HG03565 (cell line): ENCODE data around the gene RIMS4.

ENCODE experiments used
- ATAC-seq: cut with Tn5 transposase; IDR thresholded peaks from one replicate; pipeline ENCODE4 v1.9.1; 2021; ENCODE audit warnings: mild to moderate bottlenecking, moderate library complexity; ENCODE audit not compliant: unreplicated experiment

The RIMS4 gene

GRCh38 chr20:44703183-44703925, 107.0 kb downstream of the RIMS4 start:
- ATAC-seq = no peak

DNA sequence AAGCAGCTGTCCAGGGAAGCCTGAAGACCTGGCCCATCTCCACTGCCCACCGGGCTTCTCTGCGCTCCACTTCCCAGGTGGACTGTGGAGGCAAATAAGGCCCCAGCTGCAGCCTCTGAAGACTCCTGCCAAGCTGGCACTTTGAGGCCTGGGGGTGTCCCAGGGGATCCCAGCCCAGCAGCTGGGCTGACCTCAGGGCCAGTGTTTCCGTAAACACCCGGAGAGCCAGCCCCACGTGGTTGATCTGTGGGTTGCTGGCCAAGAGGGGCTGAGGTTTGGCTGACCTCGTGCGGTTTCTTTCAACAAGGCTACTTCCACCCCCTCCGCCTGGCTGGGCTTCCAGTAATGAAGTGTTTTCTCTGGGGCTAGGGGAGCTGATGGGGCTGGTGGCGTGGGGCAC, 107.6 kb downstream of the RIMS4 start:
- ATAC-seq = no peak

- no peak for ATAC-seq
These were observed 108.5 kb downstream of the RIMS4 start for GRCh38 chr20:44701858-44702256.
